Esophagus squamous epithelium (tissue), 5 donors: ENCODE results near the gene TEX51. TPM values are rescaled to one million over a fixed set of nuclear protein-coding genes. Genes with fewer than 3 reads are reported as not detected.

Experiments used
- DNase-seq: peaks from one replicate; lab custom pipeline; 2025; lab: John Stamatoyannopoulos, UW
- H3K27ac ChIP-seq, 4 donors: fragments of 200-600 bp; sonication (generic); one replicate each; pipeline ENCODE4 v1.5.1; 2016 to 2019; ENCODE audit warnings: mild to moderate bottlenecking in 1 of 4
- H3K27me3 ChIP-seq, 4 donors: fragments of 200-600 bp; sonication (generic); 1 replicate in 3 of 4; 2 replicates in 1 of 4; pipeline versions ENCODE4 v1.5.1 to v1.6.0; 2017 to 2021; ENCODE audit warnings: antibody characterized with exemption in 1 of 4
- H3K36me3 ChIP-seq, 3 donors: fragments of 200-600 bp; sonication (generic); one replicate each; pipeline ENCODE4 v1.5.1; 2016 to 2019
- H3K4me1 ChIP-seq, 3 donors: fragments of 200-600 bp; sonication (generic); one replicate each; pipeline ENCODE4 v1.5.1; 2017 to 2019
- H3K4me3 ChIP-seq, 4 donors: fragments of 200-600 bp; sonication (generic); 1 replicate in 3 of 4; 2 replicates in 1 of 4; pipeline ENCODE4 v1.5.1; 2016 to 2019; ENCODE audit warnings: mild to moderate bottlenecking in 2 of 4, moderate library complexity in 1 of 4
- H3K9me3 ChIP-seq, 3 donors: fragments of 200-600 bp; sonication (generic); one replicate each; pipeline ENCODE4 v1.5.1; 2016 to 2019
- CTCF ChIP-seq, 6 experiments: fragments of 450-650 bp in 4 of 6; fragments of 200-600 bp in 2 of 6; sonication (generic) in 2 of 6; IDR thresholded peaks; one replicate each; pipeline ENCODE4 v1.5.1; 2016 to 2019; ENCODE audit warnings: antibody characterized with exemption in 6 of 6, mild to moderate bottlenecking in 4 of 6, moderate library complexity in 4 of 6
- POLR2A ChIP-seq, 4 donors: fragments of 450-650 bp; IDR thresholded peaks; one replicate each; pipeline ENCODE4 v1.6.1; 2017; ENCODE audit warnings: antibody characterized with exemption in 4 of 4, mild to moderate bottlenecking in 4 of 4, moderate library complexity in 3 of 4
- WGBS, 2 donors: methylation state at CpG; one replicate each; pipeline ENCODE4 v1.1.5; 2018; 5-methylcytosine and 5-hydroxymethylcytosine counted together
- intact Hi-C: fragments of 100-400 bp; cut with DNase I; formaldehyde crosslinking; loops from one replicate; pipeline ENCODE4 v1.15.0; 2022
- total RNA-seq, 4 donors: library from RNA; depleted of rRNA; stranded (reverse); fragments of >200 nt; gene quantifications; one replicate each; pipeline ENCODE4 v1.1.0, GENCODE V29; 2016
- donor health status: DM: yes; HTN: yes; CAD: no.

The TEX51 gene
- total RNA-seq, 4 donors from 2014 or later = not detected

GRCh38 chr2:126894082-126894481 lies 4.6 kb upstream of the TEX51 start:
- Histone ChIP-seq H3K36me3 (no peaks in the 10 kb centered on the region), H3K27ac (no peak overlapping the region), H3K4me1 (no peaks in the 10 kb centered on the region), H3K4me3 (no peak overlapping the region), H3K9me3 (no peaks in the 10 kb centered on the region), H3K27me3 (no peaks in the 10 kb centered on the region)
- intact Hi-C loops = no loop called here
- 80 to 83% methylated on average over 1 of the region's 1 CpG for WGBS, 2 donors
- no peak for DNase-seq
- no peak for TF ChIP-seq CTCF (IDR thresholded peaks at IDR 0.05)
- no peak for TF ChIP-seq POLR2A (IDR thresholded peaks at IDR 0.05)

- TF ChIP-seq POLR2A (IDR thresholded peaks at IDR 0.05) = no peak
- no peak for TF ChIP-seq CTCF (IDR thresholded peaks at IDR 0.05)
- no peak for DNase-seq
- Histone ChIP-seq H3K9me3 (no peaks in the 10 kb centered on the region), H3K27ac (no peak overlapping the region), H3K4me3 (no peak overlapping the region), H3K4me1 (no peaks in the 10 kb centered on the region), H3K27me3 (no peaks in the 10 kb centered on the region), H3K36me3 (no peaks in the 10 kb centered on the region)
- intact Hi-C loops = no loop called here
- 70 to 94% methylated on average over 2 to 9 of the region's 9 CpGs for WGBS, 2 donors
These were observed 4.0 kb upstream of the TEX51 start for GRCh38 chr2:126894585-126895182.

- no peak overlapping the region for H3K27ac ChIP-seq
- intact Hi-C loops = no loop called here
- DNase-seq = no peak
- no peaks in the 10 kb centered on the region for H3K36me3 ChIP-seq
- H3K9me3 ChIP-seq = no peaks in the 10 kb centered on the region
- no peak overlapping the region for H3K4me3 ChIP-seq
- 50 to 56% methylated on average over 4 of the region's 4 CpGs for WGBS, 2 donors
- H3K4me1 ChIP-seq = no peaks in the 10 kb centered on the region
- H3K27me3 ChIP-seq = no peaks in the 10 kb centered on the region
- TF ChIP-seq POLR2A (IDR thresholded peaks at IDR 0.05) (no peak), CTCF (IDR thresholded peaks at IDR 0.05) (no peak)
These were observed 3.4 kb upstream of the TEX51 start for GRCh38 chr2:126895336-126895735.

GRCh38 chr2:126896471-126896870 lies 2.2 kb upstream of the TEX51 start:
- DNase-seq = no peak

More at GRCh38 chr2:126896471-126896870, 2.2 kb upstream of the TEX51 start:
- TF ChIP-seq CTCF (IDR thresholded peaks at IDR 0.05) (no peak), POLR2A (IDR thresholded peaks at IDR 0.05) (no peak)
- Histone ChIP-seq H3K4me3 (no peak overlapping the region), H3K9me3 (no peaks in the 10 kb centered on the region), H3K27me3 (no peaks in the 10 kb centered on the region), H3K36me3 (no peaks in the 10 kb centered on the region), H3K4me1 (no peaks in the 10 kb centered on the region), H3K27ac (no peak overlapping the region)
- intact Hi-C loops = no loop called here
- WGBS, 2 donors = 54 to 58% methylated on average over 4 of the region's 4 CpGs
